Stimulated activated CD8-positive, alpha-beta memory T cell treated with anti-CD3 and anti-CD28 coated beads, Interleukin-12 subunit alpha, Interleukin-12 subunit beta, amount 100 ng/mL, for 24 hours (primary cell): ENCODE data around the gene FAS.

ENCODE experiments used
- DNase-seq: peaks from one replicate; pipeline ENCODE4 v3.0.0-alpha.2; 2020; ENCODE audit errors: extremely low read depth

FAS gene

GRCh38 chr10:89035461-89035860 lies 44.9 kb downstream of the FAS start:
- DNase-seq, result no peak

DNA sequence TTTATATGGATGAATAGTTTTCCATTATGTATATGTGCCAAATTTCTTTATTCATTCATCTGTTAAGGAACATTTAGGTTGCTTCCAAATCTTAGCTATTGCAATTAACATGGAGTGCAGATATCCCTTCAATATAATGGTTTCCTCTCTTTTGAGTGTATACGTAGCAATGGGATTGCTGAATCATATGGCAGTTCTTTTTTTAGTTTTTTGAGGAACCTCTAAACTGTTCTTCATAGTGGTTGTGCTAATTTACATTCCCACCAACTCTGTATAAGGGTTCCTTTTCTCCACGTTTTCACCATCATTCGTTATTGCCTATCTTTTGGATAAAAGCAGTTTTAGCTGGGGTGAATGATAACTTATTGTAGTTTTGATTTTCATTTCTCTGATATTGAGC lies 46.5 kb downstream of the FAS start:
- no peak for DNase-seq

DNA sequence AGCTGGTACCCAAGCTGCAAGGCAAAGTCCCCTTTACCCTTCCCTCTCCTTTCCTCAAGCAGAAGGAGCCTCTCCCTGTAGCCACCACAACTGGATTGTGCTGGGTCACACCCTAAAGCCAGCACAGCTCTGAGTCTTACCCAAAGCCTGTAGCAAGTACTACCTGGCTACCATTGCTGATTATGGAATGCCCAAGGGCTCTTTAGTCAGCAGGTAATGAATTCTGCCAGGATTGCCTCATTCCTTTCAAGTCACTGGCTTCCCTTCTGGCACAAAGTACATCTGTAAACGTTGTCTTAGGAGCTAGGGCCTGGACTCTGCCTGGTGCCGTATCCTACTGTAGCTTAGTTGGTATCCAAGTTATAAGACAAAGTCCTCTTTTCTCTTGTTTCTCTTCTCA lies 52.0 kb downstream of the FAS start:
- no peak for DNase-seq

DNA sequence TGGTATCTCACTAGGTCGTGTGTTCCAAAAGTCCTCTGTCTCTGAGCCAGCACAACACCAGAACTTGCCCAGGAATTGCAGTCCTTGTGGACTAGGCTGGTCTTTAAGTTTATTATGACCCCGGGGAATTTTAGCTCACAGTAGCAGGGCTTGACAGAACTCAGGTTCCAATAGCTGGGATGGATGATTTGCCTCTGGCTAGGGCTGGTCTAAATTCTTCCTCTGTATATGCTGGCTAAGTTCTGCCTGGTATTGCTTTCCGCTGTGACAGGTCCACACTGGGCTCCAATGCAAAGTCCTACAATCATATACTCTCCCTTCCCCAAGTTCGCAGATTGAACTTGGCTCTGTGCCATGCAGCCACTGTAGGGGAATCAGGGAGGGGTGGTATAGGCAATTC lies 52.5 kb downstream of the FAS start:
- no peak for DNase-seq

- no peak for DNase-seq
Observed at GRCh38 chr10:89047397-89047796, 56.8 kb downstream of the FAS start.

DNA sequence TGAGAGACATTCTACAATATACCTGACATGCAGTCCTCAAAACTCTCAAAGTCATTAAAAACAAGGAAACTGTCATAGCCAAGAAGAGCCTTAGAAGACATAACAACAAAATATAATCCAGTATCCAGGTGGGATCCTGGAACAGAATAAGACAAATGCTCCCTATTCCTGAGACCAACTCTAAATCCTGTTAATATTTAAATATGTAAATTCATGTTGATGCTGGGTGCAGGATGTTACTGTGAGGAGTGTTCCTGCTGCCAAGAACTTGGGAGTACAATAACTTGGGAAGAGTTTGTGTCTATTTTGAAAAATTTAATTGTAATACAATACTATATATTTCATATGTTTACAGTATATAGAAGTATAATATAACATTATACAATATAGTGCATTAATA lies 61.0 kb downstream of the FAS start:
- DNase-seq, result no peak

DNA sequence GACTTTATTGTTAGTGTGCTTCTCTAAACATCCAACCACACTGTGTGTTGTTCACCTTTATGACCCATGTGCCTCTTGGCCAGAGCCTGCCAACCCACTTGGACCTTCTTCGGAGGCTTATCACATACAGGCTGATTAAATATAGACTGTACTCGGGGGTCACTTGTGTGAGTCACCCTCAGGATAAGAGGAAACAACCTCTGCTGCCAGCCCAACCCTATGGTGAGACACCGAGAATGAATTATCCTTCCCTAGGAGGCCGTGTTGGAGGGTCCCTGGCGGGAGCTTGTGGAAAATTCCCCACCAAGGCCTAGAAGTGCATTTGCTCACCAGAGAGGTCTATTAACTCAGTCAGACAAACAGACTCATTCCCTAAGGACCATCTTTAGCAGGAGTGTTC lies 63.0 kb downstream of the FAS start:
- no peak for DNase-seq

- DNase-seq, result no peak
Observed at GRCh38 chr10:89055159-89055558, 64.6 kb downstream of the FAS start.

- DNase-seq, result no peak
Observed at GRCh38 chr10:89062861-89063260, 72.3 kb downstream of the FAS start.

DNA sequence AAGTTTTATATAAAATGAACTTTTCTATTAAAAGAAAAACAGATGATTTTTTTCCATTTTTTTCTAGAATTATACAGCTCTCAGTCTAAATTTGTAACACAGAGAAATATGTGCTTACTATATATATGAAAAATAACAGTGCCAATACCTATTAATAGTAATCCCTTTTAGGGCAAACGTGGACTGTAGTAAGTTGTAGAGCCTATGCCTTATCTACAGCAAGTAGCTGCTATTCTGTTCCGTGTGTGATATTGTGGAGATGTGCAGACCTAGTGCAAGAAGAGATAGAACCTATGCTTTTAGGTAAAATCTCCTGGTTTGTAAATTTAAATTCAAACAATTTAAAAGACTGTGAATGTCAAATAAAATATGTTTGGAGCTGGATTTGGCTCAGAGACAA lies 72.9 kb downstream of the FAS start:
- no peak for DNase-seq

DNA sequence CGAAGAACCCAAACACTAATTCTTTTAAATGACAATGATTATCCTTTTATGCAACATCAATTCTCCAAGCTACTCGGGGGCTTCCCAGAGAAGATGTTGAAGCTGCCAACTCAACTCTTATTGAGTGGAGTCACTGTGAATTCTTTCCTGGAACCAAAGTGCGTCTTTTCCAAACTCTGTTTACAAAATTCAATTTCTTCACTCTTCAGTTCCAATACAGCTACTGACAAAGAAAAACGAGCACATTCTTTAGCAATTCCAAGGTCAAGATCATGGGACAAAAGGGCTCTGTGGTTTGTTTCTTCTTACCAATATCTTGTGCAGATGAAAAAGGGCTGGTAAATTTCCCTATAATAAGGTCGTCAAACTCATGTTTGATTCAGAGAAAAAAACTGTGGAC lies 74.2 kb downstream of the FAS start:
- no peak for DNase-seq
